IMR-90 (cell line): ENCODE measurements around the gene RPP25. TPM values are rescaled to one million over a fixed set of nuclear protein-coding genes. Genes with fewer than 3 reads are reported as not detected.

ENCODE experiments used
- ATAC-seq: fragments of 200-7000 bp; cut with Tn5 transposase; 2 replicates; pipeline ENCODE4 v1.9.1; 2020; ENCODE audit warnings: low read depth, mild to moderate bottlenecking, moderate library complexity
- BruUV-seq: library from RNA; stranded (reverse); fragments of 400-500 nt; replicated peaks from 2 replicates; lab custom pipeline; 2021; lab: Mats Ljungman, UMichigan
- CTCF ChIA-PET: fragments of 300-600 bp; formaldehyde crosslinking; extraction: SDS; loops from one replicate; lab custom pipeline; 2021; ENCODE audit warnings: antibody characterized with exemption; lab: Yijun Ruan, JAX
- POLR2A ChIA-PET: fragments of 300-600 bp; sonication (Branson Sonifier 250); formaldehyde crosslinking; loops from one replicate; lab custom pipeline; 2022; ENCODE audit warnings: antibody characterized with exemption; ENCODE audit not compliant: unreplicated experiment; lab: Charles Lee
- DNase-seq: peaks from one replicate; pipeline ENCODE4 v3.0.0; 2013
- H2AFZ ChIP-seq: replicated peaks from 2 replicates; pipeline ENCODE3; 2013; ENCODE audit warnings: low read length, mild to moderate bottlenecking; ENCODE audit not compliant: poor library complexity
- H2AK5ac ChIP-seq: 2 replicates; pipeline ENCODE4 v1.6.1; 2013; ENCODE audit warnings: low read depth, low read length, inconsistent platforms
- H2AK9ac ChIP-seq: replicated peaks from 2 replicates; pipeline ENCODE3; 2013; ENCODE audit warnings: mild to moderate bottlenecking, low read depth, low read length, moderate library complexity; ENCODE audit not compliant: poor library complexity
- H2BK120ac ChIP-seq: 2 replicates; pipeline ENCODE4 v1.6.1; 2013; ENCODE audit warnings: low read depth, low read length, inconsistent platforms
- H2BK15ac ChIP-seq: 3 replicates; pipeline ENCODE4 v1.6.1; 2013; ENCODE audit warnings: low read depth, low read length, inconsistent platforms
- H2BK20ac ChIP-seq: 2 replicates; pipeline ENCODE4 v1.6.1; 2013; ENCODE audit warnings: low read depth, mild to moderate bottlenecking, inconsistent platforms, low read length, moderate library complexity
- H2BK5ac ChIP-seq: 2 replicates; pipeline ENCODE4 v1.6.1; 2013; ENCODE audit warnings: mild to moderate bottlenecking, low read depth, low read length, inconsistent platforms; ENCODE audit not compliant: poor library complexity, severe bottlenecking
- H3K14ac ChIP-seq: replicated peaks from 2 replicates; pipeline ENCODE4 v1.6.1; 2013; ENCODE audit warnings: low read depth, low read length, inconsistent platforms
- H3K18ac ChIP-seq: 2 replicates; pipeline ENCODE4 v1.6.1; 2013; ENCODE audit warnings: low read depth, low read length, control low read depth
- H3K23ac ChIP-seq: 2 replicates; pipeline ENCODE4 v1.6.1; 2013; ENCODE audit warnings: low read depth, low read length, inconsistent platforms
- H3K27ac ChIP-seq: 2 replicates; pipeline ENCODE4 v1.5.1; 2013; ENCODE audit warnings: mild to moderate bottlenecking, control low read depth, low read length; ENCODE audit not compliant: insufficient read depth
- H3K27me3 ChIP-seq: 2 replicates; pipeline ENCODE4 v1.6.1; 2013; ENCODE audit warnings: low read length; ENCODE audit not compliant: control insufficient read depth, insufficient read depth
- H3K36me3 ChIP-seq: 2 replicates; pipeline ENCODE4 v1.6.1; 2013; ENCODE audit warnings: low read length, mixed read lengths; ENCODE audit not compliant: control insufficient read depth, insufficient read depth
- H3K4ac ChIP-seq: 2 replicates; pipeline ENCODE4 v1.6.1; 2013; ENCODE audit warnings: low read depth, low read length, inconsistent platforms
- H3K4me1 ChIP-seq: 2 replicates; pipeline ENCODE4 v1.6.1; 2013; ENCODE audit warnings: low read length, mixed read lengths; ENCODE audit not compliant: control insufficient read depth, insufficient read depth
- H3K4me2 ChIP-seq: 2 replicates; pipeline ENCODE4 v1.6.1; 2013; ENCODE audit warnings: low read depth, mild to moderate bottlenecking, control low read depth, low read length, moderate library complexity
- H3K4me3 ChIP-seq: 2 replicates; pipeline ENCODE4 v1.5.1; 2013; ENCODE audit warnings: low read depth, mild to moderate bottlenecking, control low read depth, low read length, moderate library complexity; ENCODE audit not compliant: insufficient read depth
- H3K56ac ChIP-seq: 2 replicates; pipeline ENCODE4 v1.6.1; 2013; ENCODE audit warnings: low read length, inconsistent platforms; ENCODE audit not compliant: insufficient read depth; ENCODE audit errors: extremely low read depth
- H3K79me1 ChIP-seq, 2 experiments: 2 replicates each; pipeline ENCODE4 v1.6.1; 2013; ENCODE audit warnings: low read length in 2 of 2, inconsistent platforms in 1 of 2, low read depth in 1 of 2
- H3K9ac ChIP-seq: 2 replicates; pipeline ENCODE4 v1.6.1; 2013; ENCODE audit warnings: low read depth, low read length, control low read depth
- H3K9me1 ChIP-seq: 2 replicates; pipeline ENCODE4 v1.6.1; 2013; ENCODE audit warnings: low read length, inconsistent platforms; ENCODE audit not compliant: insufficient read depth
- H3K9me3 ChIP-seq: 2 replicates; pipeline ENCODE4 v1.6.1; 2013; ENCODE audit warnings: low read length; ENCODE audit not compliant: control insufficient read depth, insufficient read depth
- H4K20me1 ChIP-seq: 2 replicates; pipeline ENCODE4 v1.6.1; 2013; ENCODE audit warnings: low read length, inconsistent platforms; ENCODE audit not compliant: insufficient read depth
- H4K5ac ChIP-seq: 2 replicates; pipeline ENCODE4 v1.6.1; 2013; ENCODE audit warnings: mild to moderate bottlenecking, low read depth, low read length, control low read depth
- H4K8ac ChIP-seq, 2 experiments: 2 replicates each; pipeline ENCODE4 v1.6.1; 2013; ENCODE audit warnings: low read depth in 2 of 2, low read length in 2 of 2, control low read depth in 1 of 2, inconsistent platforms in 1 of 2
- H4K91ac ChIP-seq: 2 replicates; pipeline ENCODE4 v1.6.1; 2013; ENCODE audit warnings: low read depth, low read length, inconsistent platforms; ENCODE audit not compliant: insufficient read depth
- BHLHE40 ChIP-seq: fragments of 150-350 bp; IDR thresholded peaks from 2 replicates; pipeline ENCODE4 v1.6.1; 2016; ENCODE audit warnings: mild to moderate bottlenecking, low read depth, low read length
- FOS ChIP-seq: fragments of 150-350 bp; IDR thresholded peaks from 2 replicates; pipeline ENCODE4 v1.6.1; 2016; ENCODE audit warnings: low read depth, low read length
- MAFK ChIP-seq: IDR thresholded peaks from 2 replicates; pipeline ENCODE4 v1.6.1; 2012; ENCODE audit warnings: low read depth, low read length, improper control_type of control experiment
- POLR2A ChIP-seq: IDR thresholded peaks from 2 replicates; pipeline ENCODE4 v1.6.1; 2012; ENCODE audit warnings: mild to moderate bottlenecking, low read depth, low read length
- RCOR1 ChIP-seq: IDR thresholded peaks from 2 replicates; pipeline ENCODE4 v1.6.1; 2012; ENCODE audit warnings: mild to moderate bottlenecking, low read length, improper control_type of control experiment; ENCODE audit not compliant: insufficient replicate concordance
- WGBS, 2 experiments: methylation state at CpG; one replicate each; pipeline versions ENCODE4 v1.1.5 to v1.1.7; 2013; ENCODE audit warnings: missing lambda C conversion rate in 2 of 2; ENCODE audit not compliant: insufficient read length in 1 of 2; ENCODE audit errors: extremely low coverage in 2 of 2; 5-methylcytosine and 5-hydroxymethylcytosine counted together
- dilution Hi-C: fragments of 300-500 bp; cut with HindIII; formaldehyde crosslinking; loops from one replicate; pipeline ENCODE4 v1.14.3; 2018; ENCODE audit warnings: low sequenced_read_pairs; ENCODE audit not compliant: unreplicated experiment
- in situ Hi-C: fragments of 300-500 bp; cut with MboI; formaldehyde crosslinking; loops from 3 replicates; pipeline ENCODE4 v1.14.3; 2019; ENCODE audit warnings: low sequenced_read_pairs, inconsistent platforms, mixed read lengths
- intact Hi-C: fragments of 100-400 bp; cut with micrococcal nuclease; formaldehyde crosslinking; loops from 2 replicates; pipeline ENCODE4 v1.10.0; 2022
- polyA plus RNA-seq, 3 experiments: library from polyadenylated mRNA; depleted of rRNA; stranded (reverse); fragments of >200 nt; gene quantifications; 2 replicates each; pipeline ENCODE4 v1.2.3, GENCODE V29; 2012; ENCODE audit warnings: low replicate concordance in 1 of 3
- total RNA-seq: library from RNA; depleted of rRNA; stranded (reverse); fragments of >200 nt; gene quantifications from 2 replicates; pipeline ENCODE4 v1.2.3, GENCODE V29; 2012
- TF ChIP-seq, protein P1 (sequence below): conservative IDR thresholded peaks from 2 replicates; pipeline ENCODE4 v1.5.1; 2012; ENCODE audit warnings: mild to moderate bottlenecking, low read depth, low read length, improper control_type of control experiment

The RPP25 gene
- total and polyA plus RNA-seq, 2 of the 4 experiments (the other 2 are of a cell fraction) = 0.18 to 0.38 TPM

DNA sequence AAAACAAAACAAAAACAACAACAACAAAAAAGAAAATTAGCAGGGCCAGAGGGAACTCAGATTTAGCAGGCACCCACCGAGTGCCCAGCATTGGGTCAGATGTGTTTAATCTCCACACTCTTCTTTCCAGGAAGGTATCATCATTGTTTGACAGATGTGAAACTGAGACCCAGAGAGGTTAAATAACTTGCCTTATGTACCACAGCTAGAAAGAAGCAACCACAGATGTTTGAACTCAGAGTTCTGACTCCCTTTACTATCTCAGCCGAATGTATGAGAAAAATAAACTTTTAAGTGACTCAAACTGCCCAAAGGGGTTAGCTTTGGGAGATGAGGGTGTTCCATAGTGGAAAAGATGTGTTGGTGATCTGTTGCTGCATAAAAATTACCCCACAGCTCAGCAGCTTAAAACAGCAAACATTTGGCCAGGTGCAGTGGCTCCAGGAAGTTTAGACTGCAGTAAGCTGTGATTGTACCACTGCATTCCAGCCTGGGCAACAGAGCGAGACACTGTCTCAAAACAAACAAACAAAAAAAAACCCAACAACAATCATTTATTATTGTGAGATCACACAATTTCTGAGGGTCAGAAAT lies 4.5 kb upstream of the RPP25 start:
- H3K9ac ChIP-seq = no peak overlapping the region
- no peaks in the 10 kb centered on the region for H3K9me1 ChIP-seq
- no peak overlapping the region for H4K8ac ChIP-seq
- intact Hi-C loops (no loop called here), dilution Hi-C loops (no loop called here), in situ Hi-C loops (no loop called here)
- H3K27ac ChIP-seq = no peak overlapping the region
- no peak overlapping the region for H2BK15ac ChIP-seq
- CTCF ChIA-PET = no interaction called here
- DNase-seq (peak; percentile 48), ATAC-seq (peak; percentile 10; the same call in 1 of the 2 replicates)
- H3K56ac ChIP-seq = no peak overlapping the region
- H4K20me1 ChIP-seq = no peaks in the 10 kb centered on the region; the same call in 1 of the 2 replicates
- no peak overlapping the region for H3K4me3 ChIP-seq
- no peak overlapping the region for H3K18ac ChIP-seq
- no peaks in the 10 kb centered on the region for H3K36me3 ChIP-seq
- POLR2A ChIA-PET = interaction anchor here (0.6 kb wide), 1 partner anchor 55 kb away, joined by 4 read pairs; the partner anchor contains the start of gene FAM219B
- H2AK5ac ChIP-seq = no peak overlapping the region
- no peak overlapping the region for H4K5ac ChIP-seq
- H3K79me1 ChIP-seq = no peaks in the 10 kb centered on the region
- no peak overlapping the region for H3K23ac ChIP-seq
- no peak overlapping the region for H2BK5ac ChIP-seq
- no peak overlapping the region for H2BK20ac ChIP-seq
- no TSS peak for BruUV-seq
- no peaks in the 10 kb centered on the region for H3K9me3 ChIP-seq
- no peak overlapping the region for H3K4ac ChIP-seq
- H4K91ac ChIP-seq = no peak overlapping the region
- WGBS, 2 experiments = no CpG with 5 or more reads among the region's 3 CpGs
- no peak overlapping the region for H2AK9ac ChIP-seq
- H3K14ac ChIP-seq = no peak overlapping the region
- H3K27me3 ChIP-seq = peaks cover 48% of the 10 kb centered on the region
- no peak overlapping the region for H3K4me2 ChIP-seq
- peaks cover 3% of the 10 kb centered on the region; the same call in 1 of the 2 replicates for H3K4me1 ChIP-seq
- H2AFZ ChIP-seq = no peak overlapping the region
- H2BK120ac ChIP-seq = no peak overlapping the region
- TF ChIP-seq FOS (no peak), POLR2A (no peak), RCOR1 (no peak), MAFK (no peak), BHLHE40 (no peak)
- TF ChIP-seq, protein P1, sequence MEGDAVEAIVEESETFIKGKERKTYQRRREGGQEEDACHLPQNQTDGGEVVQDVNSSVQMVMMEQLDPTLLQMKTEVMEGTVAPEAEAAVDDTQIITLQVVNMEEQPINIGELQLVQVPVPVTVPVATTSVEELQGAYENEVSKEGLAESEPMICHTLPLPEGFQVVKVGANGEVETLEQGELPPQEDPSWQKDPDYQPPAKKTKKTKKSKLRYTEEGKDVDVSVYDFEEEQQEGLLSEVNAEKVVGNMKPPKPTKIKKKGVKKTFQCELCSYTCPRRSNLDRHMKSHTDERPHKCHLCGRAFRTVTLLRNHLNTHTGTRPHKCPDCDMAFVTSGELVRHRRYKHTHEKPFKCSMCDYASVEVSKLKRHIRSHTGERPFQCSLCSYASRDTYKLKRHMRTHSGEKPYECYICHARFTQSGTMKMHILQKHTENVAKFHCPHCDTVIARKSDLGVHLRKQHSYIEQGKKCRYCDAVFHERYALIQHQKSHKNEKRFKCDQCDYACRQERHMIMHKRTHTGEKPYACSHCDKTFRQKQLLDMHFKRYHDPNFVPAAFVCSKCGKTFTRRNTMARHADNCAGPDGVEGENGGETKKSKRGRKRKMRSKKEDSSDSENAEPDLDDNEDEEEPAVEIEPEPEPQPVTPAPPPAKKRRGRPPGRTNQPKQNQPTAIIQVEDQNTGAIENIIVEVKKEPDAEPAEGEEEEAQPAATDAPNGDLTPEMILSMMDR = no peak
